Measurements from ENCODE around the gene SIT1. TPM values are rescaled to one million over a fixed set of nuclear protein-coding genes. Genes with fewer than 3 reads are reported as not detected.

SIT1 gene
- polyA plus RNA-seq, 3 donors: 0.27 to 0.36 TPM; not detected in 1

- Histone ChIP-seq H3K4me1 (ENCODE audit: control insufficient read depth in 1 of 2, insufficient read depth in 2 of 2, low read length in 2 of 2) (peaks cover 32 to 35% of the 10 kb centered on the region in 2 donors), H3K4me3 (replicated peaks in 1 of 3; ENCODE audit: low read depth in 2 of 3, low read length in 3 of 3) (peak overlapping the region; percentile 22 to 67 (median 36)), H2AFZ (ENCODE audit: insufficient read depth, low read depth, low read length, poor library complexity, severe bottlenecking) (peak overlapping the region; percentile 81), H3K79me2 (ENCODE audit: insufficient read depth, low read length) (no peaks in the 10 kb centered on the region), H3K4me2 (replicated peaks; ENCODE audit: extremely low read depth, low read length, poor library complexity, severe bottlenecking) (peak overlapping the region; percentile 77), H3K36me3 (replicated peaks in 1 of 2; ENCODE audit: control insufficient read depth in 1 of 2, insufficient read depth in 2 of 2, low read length in 2 of 2) (no peaks in the 10 kb centered on the region), H3K27ac (ENCODE audit: low read depth in 1 of 2, low read length in 2 of 2) (no peak overlapping the region), H3K9ac (ENCODE audit: insufficient read depth, low read length, poor library complexity, severe bottlenecking) (peak overlapping the region; percentile 59), H4K20me1 (ENCODE audit: insufficient read depth, low read length) (no peaks in the 10 kb centered on the region), H3K27me3 (ENCODE audit: control insufficient read depth in 2 of 2, insufficient read depth in 2 of 2, low read length in 2 of 2) (no peaks in the 10 kb centered on the region), H3K9me3 (replicated peaks in 1 of 2; ENCODE audit: control insufficient read depth in 1 of 2, insufficient read depth in 1 of 2, low read length in 2 of 2) (no peaks in the 10 kb centered on the region)
- Mint-ChIP-seq H3K27me3 (ENCODE audit: low read depth in 3 of 3) (peaks cover 13 to 25% (median 19%) of the 10 kb centered on the region in 3 donors), H3K27ac (peak overlapping the region; percentile 8 to 88 (median 76)), H3K36me3 (peaks cover 3 to 4% of the 10 kb centered on the region in 2 donors), H3K4me1 (peaks cover 42% of the 10 kb centered on the region), H3K4me3 (peak overlapping the region; percentile 83 to 90), H3K9me3 (no peaks in the 10 kb centered on the region)
- intact Hi-C loops (cut with micrococcal nuclease): no loop called here
- TF ChIP-seq CTCF (IDR thresholded peaks at IDR 0.05): no peak
- 8% methylated on average over 51 of the region's 51 CpGs for WGBS (ENCODE audit: insufficient coverage)
- DNase-seq: peak; percentile 68 to 92 (median 74)
Measured at GRCh38 chr9:35616681-35617459, 33.9 kb downstream of the SIT1 start.

- no peaks in the 10 kb centered on the region for H3K27me3 ChIP-seq (ENCODE audit: control insufficient read depth in 2 of 2, insufficient read depth in 2 of 2, low read length in 2 of 2)
- no peaks in the 10 kb centered on the region for H4K20me1 ChIP-seq (ENCODE audit: insufficient read depth, low read length)
- no peak for DNase-seq
- peak overlapping the region; percentile 77 for H3K4me2 ChIP-seq (replicated peaks; ENCODE audit: extremely low read depth, low read length, poor library complexity, severe bottlenecking)
- no peaks in the 10 kb centered on the region for H3K9me3 ChIP-seq (replicated peaks in 1 of 2; ENCODE audit: control insufficient read depth in 1 of 2, insufficient read depth in 1 of 2, low read length in 2 of 2)
- 89% methylated on average over 11 of the region's 17 CpGs for WGBS (ENCODE audit: insufficient coverage)
- Mint-ChIP-seq H3K36me3 (peaks cover 3 to 4% of the 10 kb centered on the region in 2 donors), H3K9me3 (no peaks in the 10 kb centered on the region), H3K4me3 (peak overlapping the region; percentile 83 to 90), H3K27ac (peak overlapping the region in 5 of 7 donors; percentile 5 to 56 (median 25)), H3K4me1 (peaks cover 45% of the 10 kb centered on the region), H3K27me3 (ENCODE audit: low read depth in 3 of 3) (peaks cover 13 to 25% (median 19%) of the 10 kb centered on the region in 3 donors)
- no peak overlapping the region for H2AFZ ChIP-seq (ENCODE audit: insufficient read depth, low read depth, low read length, poor library complexity, severe bottlenecking)
- intact Hi-C loops (cut with micrococcal nuclease): no loop called here
- H3K4me1 ChIP-seq (ENCODE audit: control insufficient read depth in 1 of 2, insufficient read depth in 2 of 2, low read length in 2 of 2): peaks cover 32 to 35% of the 10 kb centered on the region in 2 donors
- no peaks in the 10 kb centered on the region for H3K79me2 ChIP-seq (ENCODE audit: insufficient read depth, low read length)
- no peaks in the 10 kb centered on the region for H3K36me3 ChIP-seq (replicated peaks in 1 of 2; ENCODE audit: control insufficient read depth in 1 of 2, insufficient read depth in 2 of 2, low read length in 2 of 2)
- no peak for TF ChIP-seq CTCF (IDR thresholded peaks at IDR 0.05)
- H3K27ac ChIP-seq (ENCODE audit: low read depth in 1 of 2, low read length in 2 of 2): no peak overlapping the region
- no peak overlapping the region for H3K9ac ChIP-seq (ENCODE audit: insufficient read depth, low read length, poor library complexity, severe bottlenecking)
- H3K4me3 ChIP-seq (replicated peaks in 1 of 3; ENCODE audit: low read depth in 2 of 3, low read length in 3 of 3): no peak overlapping the region
Measured at GRCh38 chr9:35615981-35616680, 34.6 kb downstream of the SIT1 start.
